HG03064 (cell line): ENCODE data around the gene CEP170B.
"Not testable (repeated sequence)": the region's sequence is repeated elsewhere in the genome, so short reads cannot be mapped to it uniquely, and the experiment has no call there.

Experiments
- ATAC-seq: cut with Tn5 transposase; IDR thresholded peaks from one replicate; pipeline ENCODE4 v1.9.1; 2021; ENCODE audit warnings: low read depth; ENCODE audit not compliant: unreplicated experiment

The CEP170B gene

DNA sequence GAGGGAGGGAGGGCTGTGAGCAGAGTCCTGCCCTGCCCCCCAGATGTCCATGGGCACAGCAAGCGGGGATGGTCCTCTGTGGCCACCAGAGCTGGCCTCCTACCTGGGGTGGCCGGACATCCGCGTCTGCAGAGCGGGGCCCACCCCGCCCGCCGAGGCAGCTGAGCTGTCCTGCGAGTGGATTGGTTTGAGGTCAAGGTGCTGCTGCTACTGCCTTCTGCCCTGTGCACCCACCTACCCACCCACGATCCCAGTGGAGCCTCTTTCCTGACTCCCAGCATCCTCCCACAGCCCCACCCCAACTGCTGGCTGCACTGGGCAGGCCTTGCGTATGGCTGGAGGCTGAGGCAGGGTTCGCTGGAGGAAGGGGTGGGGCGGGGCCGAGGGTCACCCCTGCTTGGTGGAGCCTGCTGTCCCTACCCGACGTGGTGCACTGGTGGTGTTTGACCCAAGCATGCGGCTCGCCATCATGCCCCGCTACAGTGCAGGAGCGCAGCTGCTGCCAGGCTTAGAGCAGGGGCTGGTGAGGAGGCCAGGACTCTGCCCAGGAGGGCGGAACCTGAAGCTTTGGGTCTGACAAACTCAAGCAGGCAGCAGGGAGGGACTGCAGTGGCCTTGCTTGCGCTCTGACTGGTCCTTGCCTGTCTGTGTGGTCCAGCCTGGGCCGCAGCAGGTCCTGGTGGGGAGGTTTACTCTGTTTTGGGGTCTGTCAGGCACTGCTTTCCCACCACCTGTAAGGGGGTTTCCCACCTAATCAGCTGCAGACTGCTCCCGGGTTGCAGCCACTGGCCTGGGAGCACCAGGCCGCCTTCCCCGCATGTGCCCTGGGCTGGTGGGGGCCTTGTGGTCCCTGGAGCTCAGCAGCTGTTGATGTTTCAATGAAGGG, 23.7 kb downstream of the CEP170B start:
- no peak for ATAC-seq

DNA sequence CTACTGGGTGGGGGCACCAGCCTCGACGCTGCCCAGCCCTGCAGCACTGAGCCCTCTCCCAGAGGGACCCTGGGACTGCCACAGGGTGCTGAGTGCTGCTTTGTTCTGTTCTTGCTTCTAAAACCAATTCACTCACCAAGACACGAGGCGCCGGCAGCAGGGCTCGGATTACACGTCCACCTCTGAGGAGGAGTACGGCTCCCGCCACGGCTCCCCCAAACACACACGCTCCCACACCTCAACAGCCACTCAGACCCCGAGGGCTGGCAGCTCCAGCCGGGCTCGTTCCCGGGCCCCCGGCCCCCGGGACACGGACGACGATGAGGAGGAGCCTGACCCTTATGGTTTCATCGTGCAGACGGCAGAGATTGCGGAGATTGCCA, 24.3 kb downstream of the CEP170B start:
- ATAC-seq = no peak

DNA sequence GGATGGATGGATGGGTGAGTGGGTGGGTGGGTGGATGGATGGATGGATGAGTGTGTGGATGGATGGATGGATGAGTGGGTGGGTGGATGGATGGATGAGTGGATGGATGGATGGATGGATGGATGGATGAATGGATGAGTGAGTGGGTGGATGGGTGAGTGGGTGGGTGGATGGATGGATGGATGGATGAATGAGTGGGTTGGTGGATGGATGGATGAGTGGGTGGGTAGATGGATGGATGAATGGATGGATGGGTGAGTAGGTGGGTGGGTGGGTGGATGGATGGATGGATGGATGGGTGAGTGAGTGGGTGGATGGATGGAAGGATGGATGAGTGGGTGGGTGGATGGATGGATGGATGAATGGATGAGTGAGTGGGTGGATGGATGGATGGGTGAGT, 25.2 kb downstream of the CEP170B start:
- not testable (repeated sequence) for ATAC-seq

DNA sequence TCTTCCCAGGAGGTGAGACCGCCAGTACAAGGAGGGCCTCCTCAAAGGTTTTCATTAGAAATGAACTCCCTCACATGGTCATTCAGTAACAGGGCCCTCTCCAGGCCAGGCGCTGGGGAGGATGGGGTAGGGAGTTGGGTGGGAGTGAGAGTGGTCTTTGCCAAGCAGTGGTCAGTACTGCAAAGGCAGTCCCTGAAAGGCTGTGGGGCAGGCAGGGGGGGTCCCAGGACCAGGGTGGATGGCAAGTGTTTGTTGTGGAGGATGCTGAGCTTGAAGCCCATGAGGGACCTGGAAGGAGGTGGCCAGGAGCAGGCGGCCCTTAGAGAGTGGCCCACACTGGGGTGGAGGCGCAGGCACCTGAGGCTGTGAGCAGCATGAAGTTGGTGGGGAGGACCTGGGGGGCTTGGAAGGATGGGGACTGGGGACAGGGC, 26.1 kb downstream of the CEP170B start:
- no peak for ATAC-seq

DNA sequence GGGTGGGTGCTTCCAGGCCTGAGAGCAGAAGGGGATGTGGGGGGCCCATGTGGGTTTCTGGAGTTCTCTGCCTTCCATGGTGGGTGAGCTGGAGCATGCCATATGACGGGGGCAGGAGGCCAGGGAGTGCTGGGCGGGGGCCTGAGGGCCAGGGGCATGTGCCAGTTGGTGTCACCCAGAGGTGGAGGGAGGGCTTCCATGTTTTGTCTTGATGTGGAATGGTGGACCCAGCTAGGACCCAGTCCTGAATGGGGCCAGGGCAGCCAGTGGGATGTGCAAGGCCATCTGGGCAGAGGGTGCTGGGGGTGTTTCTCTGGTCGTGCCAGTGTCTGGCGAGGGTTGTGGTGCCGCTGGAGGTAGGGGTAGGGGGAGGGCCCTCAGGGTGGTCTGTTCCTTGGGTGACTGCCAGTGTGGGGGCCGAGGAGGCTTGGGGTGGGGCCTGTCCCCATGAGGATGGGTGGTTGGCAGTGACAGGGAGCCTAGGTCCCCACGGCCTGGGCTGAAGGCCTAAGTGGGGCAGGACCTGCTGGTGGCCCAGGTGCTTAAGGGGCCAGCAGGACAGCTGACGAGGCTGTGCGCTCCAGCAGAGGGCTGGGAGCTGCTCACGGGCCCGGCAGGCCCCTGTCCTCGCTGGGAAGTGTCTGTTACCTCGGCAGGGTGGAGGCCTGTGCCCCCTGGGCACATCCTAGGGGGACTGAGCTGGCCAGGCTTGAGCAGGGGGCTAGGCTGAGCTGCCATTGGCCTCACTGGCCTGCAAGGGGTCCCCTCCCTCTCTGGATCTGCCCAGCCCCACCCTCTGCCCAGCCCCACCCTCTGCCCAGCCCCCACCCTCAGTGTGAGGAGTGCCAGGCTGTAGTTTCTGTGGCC, 26.8 kb downstream of the CEP170B start:
- ATAC-seq = no peak

DNA sequence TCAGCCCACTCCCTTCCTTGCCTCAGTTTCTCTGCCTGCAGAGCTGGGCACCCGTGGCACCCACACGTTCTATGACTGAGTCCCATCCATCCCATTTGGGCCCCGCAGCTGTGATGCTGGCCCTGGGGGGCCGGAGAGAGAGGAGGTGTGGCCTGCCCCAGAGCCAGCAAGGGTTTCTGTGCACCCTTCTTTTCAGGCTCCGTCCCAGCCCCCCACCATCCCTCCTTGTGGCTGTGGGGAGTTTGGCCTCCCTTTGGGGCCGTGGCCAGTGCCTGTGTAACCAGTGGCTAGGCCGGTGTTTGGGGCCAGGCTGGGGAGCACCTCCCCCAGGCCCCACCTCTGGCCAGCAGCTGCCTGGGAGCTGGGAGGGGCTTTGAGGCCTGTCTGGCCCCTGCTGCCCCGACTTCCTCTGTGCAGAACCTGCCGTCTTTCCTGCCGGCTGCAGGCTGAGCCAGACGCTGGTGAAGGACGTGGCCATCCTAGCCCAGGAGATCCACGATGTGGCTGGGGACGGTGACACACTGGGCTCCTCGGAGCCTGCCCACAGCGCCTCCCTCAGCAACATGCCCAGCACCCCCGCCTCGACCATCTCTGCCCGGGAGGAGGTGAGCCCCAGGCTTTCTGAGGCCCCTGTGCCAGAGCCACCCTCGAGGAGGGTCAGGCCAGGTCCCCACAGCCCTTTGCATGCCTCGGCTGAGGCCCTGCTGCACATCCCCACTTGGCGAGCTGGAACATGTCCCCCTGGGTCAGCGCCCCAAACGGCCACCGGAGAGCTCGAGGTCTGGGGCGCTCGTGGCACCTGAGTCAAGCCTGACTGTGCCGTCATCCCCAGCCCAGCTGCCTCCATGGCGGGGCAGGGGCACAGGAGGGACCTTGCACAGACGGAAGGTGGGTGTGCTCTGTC, 27.7 kb downstream of the CEP170B start:
- ATAC-seq = no peak

DNA sequence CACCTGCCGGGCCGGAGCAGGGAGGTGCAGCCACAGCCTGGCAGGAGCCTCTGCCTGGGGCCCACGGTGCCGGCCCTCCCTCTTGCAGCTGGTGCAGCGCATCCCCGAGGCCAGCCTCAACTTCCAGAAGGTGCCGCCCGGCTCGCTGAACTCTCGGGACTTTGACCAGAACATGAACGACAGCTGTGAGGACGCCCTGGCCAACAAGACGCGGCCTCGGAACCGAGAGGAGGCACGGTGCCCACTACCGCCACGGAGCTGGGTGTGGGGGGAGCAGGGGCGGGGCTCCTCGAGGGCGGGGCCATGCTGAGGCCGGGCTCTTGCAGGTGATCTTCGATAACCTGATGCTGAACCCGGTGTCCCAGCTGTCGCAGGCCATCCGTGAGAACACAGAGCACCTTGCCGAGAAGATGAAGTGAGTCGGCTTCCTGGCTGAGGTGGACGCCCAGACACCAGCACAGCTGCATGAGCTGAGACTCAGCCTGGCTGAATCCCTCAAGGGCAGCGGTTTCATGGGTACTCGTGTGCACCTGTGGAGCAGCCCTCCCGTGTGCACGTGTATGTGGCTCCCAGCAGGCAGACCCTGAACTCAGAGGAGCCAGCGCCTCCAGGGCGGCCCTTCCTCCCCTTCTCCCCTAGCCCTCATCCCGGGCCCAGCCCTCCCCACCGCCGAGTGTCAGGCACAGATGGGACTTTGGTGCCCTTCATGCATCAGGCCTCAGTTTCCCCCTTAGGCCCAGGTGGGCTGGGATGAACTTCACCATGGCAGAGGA, 28.6 kb downstream of the CEP170B start:
- ATAC-seq = no peak

DNA sequence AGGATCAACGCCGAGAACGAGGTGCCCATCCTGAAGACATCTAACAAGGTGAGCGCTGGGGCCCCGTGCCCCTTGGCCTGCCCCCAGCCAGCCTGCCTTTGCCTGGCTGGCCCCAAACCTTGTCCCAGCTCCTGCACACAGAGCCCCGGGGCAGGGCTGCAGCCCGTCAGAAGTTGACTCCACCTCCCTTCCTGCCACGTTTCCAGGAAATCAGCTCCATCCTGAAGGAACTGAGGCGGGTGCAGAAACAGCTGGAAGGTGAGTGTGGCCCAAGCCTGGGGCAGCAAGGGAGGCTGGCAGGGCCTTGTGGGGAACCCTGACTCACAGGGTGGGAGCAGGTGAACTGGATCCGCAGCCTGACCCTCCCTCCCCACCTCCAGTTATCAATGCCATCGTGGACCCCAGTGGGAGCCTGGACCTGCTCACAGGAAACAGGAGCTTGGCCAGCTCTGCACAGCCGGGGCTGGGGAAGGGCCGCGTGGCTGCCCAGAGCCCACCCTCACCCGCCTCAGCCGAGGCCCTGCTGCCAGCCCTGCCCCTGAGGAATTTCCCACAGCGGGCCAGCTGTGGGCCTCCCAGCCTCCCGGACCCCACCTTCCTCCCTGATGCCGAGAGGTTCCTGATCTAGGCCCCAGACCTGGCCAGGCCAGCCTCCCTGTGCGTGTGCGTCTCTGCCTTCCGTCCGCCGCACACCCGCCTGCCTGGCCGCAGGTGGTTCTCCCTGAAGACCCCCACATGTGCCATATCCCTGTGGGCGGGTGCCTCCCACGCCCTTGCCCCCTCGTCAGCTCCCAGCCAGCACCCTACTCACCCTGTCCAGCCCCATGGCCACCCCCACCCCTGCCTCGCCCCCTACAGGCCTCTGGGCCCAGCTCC, 29.5 kb downstream of the CEP170B start:
- ATAC-seq = no peak

DNA sequence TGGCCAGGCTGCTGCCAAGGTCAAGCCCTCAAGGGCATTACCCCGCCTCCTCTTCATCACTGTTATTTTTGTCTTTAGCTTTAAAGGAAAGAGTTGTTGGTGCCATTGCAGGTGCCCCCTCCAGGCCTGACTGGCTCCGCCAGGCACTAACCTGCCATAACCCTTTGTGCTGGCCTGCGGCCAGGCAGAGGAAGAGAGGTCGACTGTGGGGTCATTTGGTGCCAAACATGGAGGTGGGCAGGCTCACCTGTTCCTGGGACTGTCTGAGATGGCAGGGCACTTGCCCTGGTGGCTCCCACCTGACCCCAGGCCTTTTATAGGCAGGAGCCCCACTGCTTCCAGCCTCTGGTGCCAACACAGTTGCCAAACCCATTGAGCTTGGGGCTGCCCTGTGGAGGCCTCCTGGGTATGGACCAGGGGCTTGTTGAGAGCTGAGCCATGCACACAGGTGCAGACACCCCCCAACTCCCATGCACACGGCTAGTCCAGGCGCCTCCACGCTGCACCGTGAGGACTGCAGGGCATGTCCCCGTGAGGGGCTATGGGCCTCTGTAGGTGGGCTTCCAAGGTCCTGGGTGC, 30.2 kb downstream of the CEP170B start:
- ATAC-seq = no peak

DNA sequence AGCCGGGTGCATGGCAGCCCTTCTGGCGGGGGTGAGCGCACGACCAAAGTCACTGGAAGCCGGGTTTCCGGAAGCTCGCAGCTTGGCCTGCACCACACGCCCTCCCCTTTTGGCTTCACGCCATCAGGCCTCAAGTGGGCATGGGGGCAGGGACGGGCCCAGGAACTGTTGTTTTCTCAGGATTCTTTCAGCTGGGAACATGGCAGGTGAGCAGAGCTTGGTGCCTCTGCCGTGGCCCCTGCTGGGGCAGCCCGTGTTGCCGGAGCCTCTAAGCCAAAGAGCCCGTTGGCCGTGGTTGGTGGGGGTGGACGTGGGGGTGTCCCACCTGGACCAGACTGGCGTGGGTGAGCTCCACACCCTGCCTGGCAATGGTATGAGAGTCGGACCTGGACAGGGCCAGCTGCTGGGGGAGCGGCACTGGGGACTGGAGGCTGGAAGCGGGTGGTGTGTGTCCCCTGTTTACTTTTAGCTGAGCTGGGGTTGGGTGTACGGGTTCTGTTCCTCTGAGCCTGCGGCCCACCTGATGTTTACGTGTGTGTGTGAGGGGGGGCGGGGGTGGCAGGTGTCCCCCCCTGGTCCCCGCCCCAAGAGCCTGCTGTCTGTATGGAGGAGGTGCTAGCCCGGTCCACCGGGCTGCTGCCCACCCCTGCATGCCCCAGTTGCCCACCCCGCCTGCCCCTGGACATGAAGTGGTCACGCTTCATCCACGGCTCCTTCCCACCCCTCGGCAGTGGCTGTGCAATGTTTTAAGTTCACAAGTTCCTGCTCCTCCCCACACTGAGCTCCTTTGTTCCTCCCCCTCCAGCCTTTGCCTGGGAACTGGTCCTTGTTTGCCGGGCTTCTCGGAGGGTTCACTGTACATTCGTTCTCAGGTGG, 31.0 kb downstream of the CEP170B start:
- ATAC-seq = no peak

DNA sequence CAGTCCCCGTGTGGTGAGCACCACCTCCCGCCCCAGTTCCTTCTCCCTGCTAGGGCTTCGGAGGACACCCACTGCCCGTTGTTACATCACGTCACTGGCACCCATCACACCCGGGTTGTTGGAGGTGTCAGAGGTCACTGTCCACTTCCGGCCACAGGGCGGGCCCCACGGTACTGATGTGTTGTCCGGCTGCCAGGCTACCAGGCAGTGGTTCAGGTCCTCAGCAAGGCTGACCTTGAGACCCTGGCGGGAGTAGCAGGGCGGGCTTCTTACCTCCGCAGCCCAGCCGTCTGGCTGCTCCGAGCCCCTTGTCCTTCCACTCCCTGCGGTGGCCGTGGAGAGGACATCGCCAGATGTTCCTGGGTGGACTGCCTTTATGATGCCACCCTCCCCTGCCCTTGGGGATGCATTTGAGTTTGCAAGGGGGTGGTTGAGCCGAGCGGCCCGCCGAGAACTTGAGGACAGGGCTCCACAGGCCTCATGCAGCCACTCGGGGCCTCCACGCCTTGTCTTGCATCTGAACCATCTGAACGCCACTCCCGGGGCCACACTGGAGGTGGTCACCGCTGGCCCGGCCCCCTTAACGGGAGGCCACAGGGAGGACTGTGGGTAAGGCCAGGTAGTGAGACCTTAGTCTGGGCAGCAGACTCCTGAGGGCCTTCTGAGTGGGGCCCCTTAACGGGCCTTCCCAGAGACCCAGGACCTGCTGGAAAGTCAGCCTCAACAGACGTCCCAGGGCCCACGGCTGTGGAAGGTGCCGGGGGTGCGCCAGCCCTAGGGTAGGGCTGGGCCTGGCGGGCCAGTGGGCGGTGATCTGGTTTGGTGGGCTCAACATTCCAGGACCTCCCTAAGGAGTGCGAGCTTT, 32.5 kb downstream of the CEP170B start:
- no peak for ATAC-seq

DNA sequence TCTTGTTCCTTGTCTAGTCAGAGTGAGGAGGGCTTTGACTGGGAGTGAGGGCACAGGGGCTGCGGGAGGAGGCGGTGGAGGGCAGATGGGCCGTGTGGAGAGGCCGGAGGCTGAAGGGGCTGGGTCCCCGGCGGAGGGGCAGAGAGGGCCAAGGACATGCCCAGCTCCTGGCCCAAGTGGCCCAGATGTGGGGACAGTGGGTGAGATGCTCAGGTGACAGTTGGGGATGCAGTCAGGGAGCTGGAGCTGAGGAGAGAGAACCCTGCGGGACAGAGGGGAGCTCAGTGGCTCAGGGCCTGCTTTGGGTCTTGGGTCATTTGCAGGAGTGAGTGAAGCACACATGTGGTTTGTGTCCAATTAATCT, 33.1 kb downstream of the CEP170B start:
- ATAC-seq = no peak

DNA sequence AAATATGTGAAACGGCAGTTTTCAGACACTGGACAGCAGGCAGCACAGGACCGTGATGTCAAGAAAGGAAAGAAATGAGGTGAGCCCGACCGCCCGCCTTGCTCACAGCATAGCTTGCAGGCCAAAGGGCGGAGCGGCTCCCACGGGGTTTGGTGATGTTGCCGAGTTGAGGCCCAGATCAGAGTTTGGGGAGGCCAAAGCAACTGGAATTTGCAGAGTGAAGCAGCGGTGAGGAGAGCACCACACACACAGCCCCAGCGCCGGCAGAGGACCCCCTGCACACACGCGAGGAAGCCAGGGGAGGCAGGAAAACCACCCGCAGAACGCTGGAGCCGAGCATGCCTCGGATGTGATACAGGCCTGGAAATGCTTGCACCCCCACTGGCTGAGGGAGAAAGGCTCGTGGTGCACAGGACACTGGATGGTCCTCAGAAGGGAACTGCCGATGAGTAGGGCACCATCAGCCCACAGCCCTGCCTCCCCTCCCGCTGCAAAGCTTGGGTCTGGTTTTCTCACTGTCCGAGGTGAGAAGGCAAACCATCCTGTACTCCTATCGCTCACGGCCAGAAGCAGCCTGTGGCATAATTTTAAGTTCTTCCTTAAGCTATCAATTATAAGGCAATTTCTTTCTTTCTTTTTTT, 33.9 kb downstream of the CEP170B start:
- ATAC-seq = no peak

DNA sequence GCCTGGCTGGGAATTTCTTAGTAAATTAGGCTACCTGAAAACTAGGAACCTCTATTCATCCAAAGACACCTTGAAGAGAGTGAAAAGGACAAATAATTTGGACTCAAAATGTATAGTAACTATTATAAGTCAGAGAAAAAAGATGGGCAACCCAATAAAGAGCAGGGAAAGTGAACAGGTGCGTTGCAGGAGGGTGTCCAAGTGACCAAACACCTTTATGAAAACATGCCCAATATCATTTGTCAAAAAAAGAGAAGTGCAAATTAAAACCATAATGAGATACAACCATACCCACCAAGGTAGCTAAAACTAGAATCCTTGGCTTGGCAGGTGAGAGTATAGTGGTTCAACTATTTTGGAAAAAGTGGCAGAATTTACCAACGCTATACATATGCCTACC, 34.7 kb downstream of the CEP170B start:
- no peak for ATAC-seq

DNA sequence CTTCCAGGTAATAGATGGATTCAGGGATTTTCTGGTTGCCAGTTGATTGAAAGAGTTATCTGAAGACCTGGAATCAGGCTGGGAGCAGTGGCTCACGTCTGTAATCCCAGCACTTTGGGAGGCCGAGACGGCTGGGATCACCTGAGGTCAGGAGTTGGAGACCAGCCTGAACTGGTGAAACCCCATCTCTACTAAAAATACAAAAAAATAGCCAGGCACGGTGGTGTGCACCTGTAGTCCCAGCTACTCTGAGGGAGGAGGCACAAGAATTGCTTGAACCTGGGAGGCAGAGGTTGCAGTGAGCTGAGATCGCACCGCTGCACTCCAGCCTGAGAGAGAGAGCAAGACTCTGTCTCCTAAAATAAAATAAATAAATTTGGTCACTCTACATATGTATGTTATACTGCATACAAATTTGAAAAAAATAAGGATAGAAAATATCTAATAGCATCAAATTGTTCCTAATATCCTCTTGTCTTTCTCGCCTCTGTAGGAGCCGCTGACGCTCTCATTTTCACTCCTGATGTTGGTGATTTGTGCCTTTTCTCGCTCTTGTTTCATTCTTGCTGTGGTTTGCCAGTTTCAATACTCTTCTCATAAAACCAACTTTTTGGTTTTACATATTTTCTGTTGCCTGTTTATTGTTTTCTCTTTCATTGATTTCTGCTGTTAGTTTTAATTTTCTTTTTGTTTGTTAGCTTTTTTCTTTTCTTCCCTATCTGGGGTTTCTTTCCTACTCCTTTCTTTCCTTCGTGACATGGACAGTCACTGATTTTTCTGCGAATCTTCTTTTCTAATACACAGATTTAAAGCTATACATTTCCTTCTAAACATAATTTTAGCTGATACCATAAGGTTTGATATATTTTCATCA, 35.8 kb downstream of the CEP170B start:
- ATAC-seq = no peak
